ENCODE results near the gene CRIM1.

GRCh38 chr2:36497570-36498163 lies 142.1 kb downstream of the CRIM1 start:
- no peak for TF ChIP-seq CTCF (IDR thresholded peaks at IDR 0.05)
- no peak for TF ChIP-seq POLR2A (IDR thresholded peaks at IDR 0.05)

Data from lower leg skin (tissue), 3 donors.